H9 (cell line): ENCODE data around the gene MAPKAP1. TPM values are rescaled to one million over a fixed set of nuclear protein-coding genes. Genes with fewer than 3 reads are reported as not detected.

Source experiments
- DNase-seq: peaks from one replicate; pipeline ENCODE4 v3.0.0-alpha.2; 2017
- H2AFZ ChIP-seq: one replicate; pipeline ENCODE4 v1.6.1; 2013; ENCODE audit warnings: mild to moderate bottlenecking, low read length, control low read depth, moderate library complexity
- H2AK5ac ChIP-seq: 2 replicates; pipeline ENCODE4 v1.6.1; 2013; ENCODE audit warnings: low read length, control low read depth, mixed read lengths; ENCODE audit not compliant: insufficient read length
- H2BK120ac ChIP-seq: one replicate; pipeline ENCODE4 v1.6.1; 2013; ENCODE audit warnings: low read depth, mild to moderate bottlenecking, low read length, control low read depth, inconsistent platforms; ENCODE audit not compliant: poor library complexity, severe bottlenecking
- H2BK12ac ChIP-seq: 2 replicates; pipeline ENCODE4 v1.6.1; 2013; ENCODE audit warnings: low read length, control low read depth, mixed read lengths, low read depth; ENCODE audit not compliant: insufficient read length
- H2BK15ac ChIP-seq: 2 replicates; pipeline ENCODE4 v1.6.1; 2013; ENCODE audit warnings: low read depth, low read length, control low read depth
- H2BK20ac ChIP-seq: one replicate; pipeline ENCODE4 v1.6.1; 2013; ENCODE audit warnings: low read depth, mild to moderate bottlenecking, low read length, control low read depth, inconsistent platforms; ENCODE audit not compliant: poor library complexity, severe bottlenecking
- H2BK5ac ChIP-seq: 2 replicates; pipeline ENCODE4 v1.6.1; 2013; ENCODE audit warnings: low read length, control low read depth, mixed read lengths; ENCODE audit not compliant: insufficient read length
- H3K14ac ChIP-seq: 2 replicates; pipeline ENCODE4 v1.6.1; 2013; ENCODE audit warnings: low read length, control low read depth; ENCODE audit not compliant: insufficient read depth
- H3K18ac ChIP-seq: 2 replicates; pipeline ENCODE4 v1.6.1; 2013; ENCODE audit warnings: low read depth, mild to moderate bottlenecking, mixed read lengths, low read length, control low read depth; ENCODE audit not compliant: insufficient read length
- H3K23ac ChIP-seq: 2 replicates; pipeline ENCODE4 v1.6.1; 2013; ENCODE audit warnings: low read length, control low read depth, mixed read lengths, low read depth; ENCODE audit not compliant: insufficient read length
- H3K23me2 ChIP-seq: 2 replicates; pipeline ENCODE4 v1.6.1; 2013; ENCODE audit warnings: low read depth, mild to moderate bottlenecking, mixed read lengths, low read length, control low read depth; ENCODE audit not compliant: insufficient read length, poor library complexity, severe bottlenecking
- H3K27ac ChIP-seq: 2 replicates; pipeline ENCODE4 v1.5.1; 2013; ENCODE audit warnings: low read length, control low read depth, mixed read lengths, low read depth; ENCODE audit not compliant: insufficient read length
- H3K27me3 ChIP-seq: 2 replicates; pipeline ENCODE4 v1.6.1; 2013; ENCODE audit warnings: low read length, control low read depth, inconsistent platforms; ENCODE audit not compliant: insufficient read depth
- H3K4ac ChIP-seq: 2 replicates; pipeline ENCODE4 v1.6.1; 2013; ENCODE audit warnings: low read depth, mild to moderate bottlenecking, control low read depth, inconsistent platforms, low read length, moderate library complexity
- H3K4me1 ChIP-seq: 2 replicates; pipeline ENCODE4 v1.6.1; 2013; ENCODE audit warnings: low read length, control low read depth, inconsistent platforms; ENCODE audit not compliant: insufficient read depth
- H3K4me2 ChIP-seq: 2 replicates; pipeline ENCODE4 v1.6.1; 2013; ENCODE audit warnings: low read length, control low read depth, mixed read lengths; ENCODE audit not compliant: insufficient read length, insufficient read depth
- H3K56ac ChIP-seq: 2 replicates; pipeline ENCODE4 v1.6.1; 2013; ENCODE audit warnings: low read depth, mild to moderate bottlenecking, mixed read lengths, low read length, control low read depth; ENCODE audit not compliant: insufficient read length
- H3K79me1 ChIP-seq: 2 replicates; pipeline ENCODE4 v1.6.1; 2013; ENCODE audit warnings: low read depth, mild to moderate bottlenecking, moderate library complexity, low read length, control low read depth, inconsistent platforms; ENCODE audit not compliant: insufficient read depth, poor library complexity, severe bottlenecking
- H3K79me2 ChIP-seq: 2 replicates; pipeline ENCODE4 v1.6.1; 2013; ENCODE audit warnings: low read length, control low read depth, inconsistent platforms; ENCODE audit not compliant: insufficient read depth
- H3K9ac ChIP-seq: 2 replicates; pipeline ENCODE4 v1.6.1; 2013; ENCODE audit warnings: low read length, control low read depth, mixed read lengths; ENCODE audit not compliant: insufficient read length; ENCODE audit errors: extremely low read depth
- H3K9me3 ChIP-seq: one replicate; pipeline ENCODE4 v1.6.1; 2013; ENCODE audit warnings: low read depth, low read length, inconsistent platforms; ENCODE audit not compliant: control insufficient read depth
- H3T11ph ChIP-seq: one replicate; pipeline ENCODE4 v1.6.1; 2013; ENCODE audit warnings: mild to moderate bottlenecking, low read length, control low read depth, inconsistent platforms
- H4K20me1 ChIP-seq: one replicate; pipeline ENCODE4 v1.6.1; 2013; ENCODE audit not compliant: control insufficient read depth, insufficient read length, insufficient read depth
- H4K5ac ChIP-seq: 2 replicates; pipeline ENCODE4 v1.6.1; 2013; ENCODE audit warnings: low read depth, mild to moderate bottlenecking, mixed read lengths, low read length, control low read depth; ENCODE audit not compliant: insufficient read length
- H4K8ac ChIP-seq: replicated peaks from 2 replicates; pipeline ENCODE4 v1.6.1; 2013; ENCODE audit warnings: low read length, control low read depth, mixed read lengths, low read depth; ENCODE audit not compliant: insufficient read length
- H4K91ac ChIP-seq: 2 replicates; pipeline ENCODE4 v1.6.1; 2013; ENCODE audit warnings: low read depth, mild to moderate bottlenecking, moderate library complexity, mixed read lengths, low read length, control low read depth; ENCODE audit not compliant: insufficient read length
- H3K27ac Mint-ChIP-seq, 3 experiments: 2 replicates in 2 of 3; 3 replicates in 1 of 3; pipeline ENCODE4 v1.8.0; 2020 to 2021; ENCODE audit warnings: mixed read lengths in 3 of 3, mild to moderate bottlenecking in 1 of 3, moderate library complexity in 1 of 3
- H3K27me3 Mint-ChIP-seq: 2 replicates; pipeline ENCODE4 v1.8.0; 2021; ENCODE audit warnings: low read depth, mild to moderate bottlenecking, moderate library complexity, mixed read lengths
- H3K36me3 Mint-ChIP-seq, 3 experiments: 2 replicates in 2 of 3; 3 replicates in 1 of 3; pipeline ENCODE4 v1.8.0; 2020 to 2021; ENCODE audit warnings: low read depth in 3 of 3, mixed read lengths in 3 of 3; ENCODE audit not compliant: insufficient read depth in 1 of 3
- H3K4me1 Mint-ChIP-seq, 2 experiments: 2 replicates each; pipeline ENCODE4 v1.8.0; 2020; ENCODE audit warnings: mixed read lengths in 2 of 2
- H3K4me3 Mint-ChIP-seq, 2 experiments: 2 replicates in 1 of 2; 3 replicates in 1 of 2; pipeline ENCODE4 v1.8.0; 2020 to 2021; ENCODE audit warnings: mild to moderate bottlenecking in 2 of 2, mixed read lengths in 2 of 2, moderate library complexity in 1 of 2
- H3K9me3 Mint-ChIP-seq, 2 experiments: 2 replicates in 1 of 2; 3 replicates in 1 of 2; pipeline ENCODE4 v1.8.0; 2020; ENCODE audit warnings: mild to moderate bottlenecking in 2 of 2, mixed read lengths in 2 of 2, moderate library complexity in 1 of 2
- CTCF ChIP-seq: fragments of 200-600 bp; sonication (generic); conservative IDR thresholded peaks from 3 replicates; pipeline ENCODE4 v1.8.0; 2021; ENCODE audit warnings: antibody characterized with exemption, mild to moderate bottlenecking
- WGBS: extraction: QIAGEN DNeasy Blood & Tissue Kit; methylation state at CpG from one replicate; pipeline ENCODE4 v1.1.7; 2013; ENCODE audit warnings: missing lambda C conversion rate, low lambda C conversion rate, mixed read lengths; ENCODE audit not compliant: insufficient read length; ENCODE audit errors: extremely low coverage; 5-methylcytosine and 5-hydroxymethylcytosine counted together
- total RNA-seq: library from RNA; stranded (reverse); gene quantifications from 2 replicates; pipeline ENCODE4 v1.2.1, GENCODE V29; 2021

The MAPKAP1 gene
- total RNA-seq, 1 experiment from 2014 or later = 97.0 TPM

GRCh38 chr9:125747053-125747764 lies 40.2 kb upstream of the MAPKAP1 start, which contains the start of gene PBX3:
Gene PBX3, plus strand, starts transcription at chr9:125747373.
- no peak within 1 kb of the TSS for H4K5ac ChIP-seq
- H3K9me3 ChIP-seq = no peaks in the 10 kb centered on the region
- H3K9ac ChIP-seq = peak within 1 kb of the TSS; percentile 50
- H4K8ac ChIP-seq = no peak within 1 kb of the TSS
- no peak within 1 kb of the TSS for H3K56ac ChIP-seq
- H3K4me1 Mint-ChIP-seq = peaks cover 40 to 48% of the 10 kb centered on the region in 2 experiments
- no peak within 1 kb of the TSS for H2BK120ac ChIP-seq
- no peak within 1 kb of the TSS for H2AK5ac ChIP-seq
- no peak for TF ChIP-seq CTCF
- no peak within 1 kb of the TSS for H4K91ac ChIP-seq
- peak within 1 kb of the TSS; percentile 80 for H3K18ac ChIP-seq
- H3K9me3 Mint-ChIP-seq = no peaks in the 10 kb centered on the region; a peak in 1 of 5 replicates
- 0 out of 2 replicates have a peak, but pooled peaks cover 1% of the 10 kb centered on the region for H3K27me3 ChIP-seq
- H2BK5ac ChIP-seq = no peak within 1 kb of the TSS
- no peak within 1 kb of the TSS for H3K23ac ChIP-seq
- DNase-seq = no peak
- H3K27me3 Mint-ChIP-seq = peaks cover 15% of the 10 kb centered on the region
- H3K79me2 ChIP-seq = no peaks in the 10 kb centered on the region
- no peak within 1 kb of the TSS for H2BK20ac ChIP-seq
- H3K4ac ChIP-seq = no peak within 1 kb of the TSS
- no peaks in the 10 kb centered on the region for H4K20me1 ChIP-seq
- peak within 1 kb of the TSS; percentile 78 for H3K4me2 ChIP-seq
- H3K23me2 ChIP-seq = peaks cover 16% of the 10 kb centered on the region
- H3K27ac Mint-ChIP-seq = peak within 1 kb of the TSS; percentile 95 to 97 (median 96)
- H3K4me1 ChIP-seq = peaks cover 4% of the 10 kb centered on the region; the same call in 1 of the 2 replicates
- H2AFZ ChIP-seq = no peak within 1 kb of the TSS
- peaks cover 9 to 18% (median 10%) of the 10 kb centered on the region in 3 experiments; a peak in 6 of 7 replicates for H3K36me3 Mint-ChIP-seq
- H3K27ac ChIP-seq = no peak within 1 kb of the TSS
- H3K79me1 ChIP-seq = no peaks in the 10 kb centered on the region
- no peak within 1 kb of the TSS for H2BK15ac ChIP-seq
- peak within 1 kb of the TSS; percentile 70 for H3K14ac ChIP-seq
- WGBS = no CpG with 5 or more reads among the region's 107 CpGs
- H3T11ph ChIP-seq = no peak within 1 kb of the TSS
- peak within 1 kb of the TSS; percentile 84 to 93 for H3K4me3 Mint-ChIP-seq
- H2BK12ac ChIP-seq = no peak within 1 kb of the TSS
